ENCODE results near the gene PKHD1.
"Not testable (repeated sequence)": the region's sequence is repeated elsewhere in the genome, so short reads cannot be mapped to it uniquely, and the experiment has no call there.

GRCh38 chr6:51982695-51983094 lies 104.7 kb downstream of the PKHD1 start:
- TF ChIP-seq L3MBTL2 (conservative IDR thresholded peaks at IDR 0.05); NFRKB (IDR thresholded peaks at IDR 0.05): not testable (repeated sequence)
